ENCODE measurements around the gene LSM7.

LSM7 gene

GRCh38 chr19:2328401-2329148 lies at the start of gene LSM7, which contains the start of gene SPPL2B:
LSM7 (minus strand) TSS chr19:2328586; CDS start chr19:2328566, 20 bp downstream.
SPPL2B (plus strand) TSS chr19:2328684; CDS start chr19:2328710, 26 bp downstream.
- peak within 1 kb of the TSS; percentile 98 for H3K27ac Mint-ChIP-seq
- H3K9me3 Mint-ChIP-seq, result no peaks in the 10 kb centered on the region
- H3K4me1 Mint-ChIP-seq, result peaks cover 55% of the 10 kb centered on the region
- H3K36me3 Mint-ChIP-seq, result peaks cover 10% of the 10 kb centered on the region
- peak within 1 kb of the TSS; percentile 96 for H3K4me3 Mint-ChIP-seq
- H3K27me3 Mint-ChIP-seq, result no peaks in the 10 kb centered on the region

DNA sequence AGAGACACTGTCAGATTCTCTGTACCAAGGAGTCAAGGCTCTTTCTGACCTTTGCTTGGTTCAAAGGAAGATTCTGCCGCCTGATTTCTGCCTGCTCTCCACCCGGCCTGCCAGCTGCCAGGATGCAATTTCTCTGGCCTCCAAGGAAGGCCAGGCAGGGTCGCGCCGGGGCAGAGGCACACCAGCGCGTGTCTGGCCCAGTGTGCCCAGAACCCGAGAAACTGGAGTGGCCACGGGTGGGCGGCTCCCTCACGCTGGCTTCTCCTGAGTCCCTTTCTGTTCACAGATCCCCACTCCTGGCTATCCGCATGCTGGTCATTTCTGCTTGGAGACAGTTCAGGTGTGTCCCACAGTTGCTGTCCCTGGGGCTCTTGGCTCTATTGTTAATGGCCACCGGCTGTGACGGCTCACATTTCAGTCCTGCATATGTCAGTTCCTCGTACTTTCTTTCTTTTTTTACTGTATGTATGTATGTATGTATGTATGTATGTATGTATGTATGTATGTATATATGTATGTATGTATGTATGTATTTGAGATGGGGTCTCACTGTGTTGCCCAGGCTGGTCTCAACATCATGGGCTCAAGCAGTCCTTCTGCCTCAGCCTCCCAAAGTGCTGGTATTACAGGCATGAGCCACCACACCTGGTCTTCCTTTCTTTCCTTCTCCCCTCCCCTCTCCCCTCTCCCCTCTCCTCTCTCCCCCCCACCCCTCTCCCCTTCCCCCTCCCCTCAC lies 48.6 kb upstream of the LSM7 start:
- peaks cover 4% of the 10 kb centered on the region for H3K36me3 Mint-ChIP-seq
- no peak overlapping the region for H3K4me3 Mint-ChIP-seq
- H3K4me1 Mint-ChIP-seq, result no peaks in the 10 kb centered on the region
- H3K27me3 Mint-ChIP-seq, result no peaks in the 10 kb centered on the region
- no peak overlapping the region for H3K27ac Mint-ChIP-seq
- H3K9me3 Mint-ChIP-seq, result no peaks in the 10 kb centered on the region

DNA sequence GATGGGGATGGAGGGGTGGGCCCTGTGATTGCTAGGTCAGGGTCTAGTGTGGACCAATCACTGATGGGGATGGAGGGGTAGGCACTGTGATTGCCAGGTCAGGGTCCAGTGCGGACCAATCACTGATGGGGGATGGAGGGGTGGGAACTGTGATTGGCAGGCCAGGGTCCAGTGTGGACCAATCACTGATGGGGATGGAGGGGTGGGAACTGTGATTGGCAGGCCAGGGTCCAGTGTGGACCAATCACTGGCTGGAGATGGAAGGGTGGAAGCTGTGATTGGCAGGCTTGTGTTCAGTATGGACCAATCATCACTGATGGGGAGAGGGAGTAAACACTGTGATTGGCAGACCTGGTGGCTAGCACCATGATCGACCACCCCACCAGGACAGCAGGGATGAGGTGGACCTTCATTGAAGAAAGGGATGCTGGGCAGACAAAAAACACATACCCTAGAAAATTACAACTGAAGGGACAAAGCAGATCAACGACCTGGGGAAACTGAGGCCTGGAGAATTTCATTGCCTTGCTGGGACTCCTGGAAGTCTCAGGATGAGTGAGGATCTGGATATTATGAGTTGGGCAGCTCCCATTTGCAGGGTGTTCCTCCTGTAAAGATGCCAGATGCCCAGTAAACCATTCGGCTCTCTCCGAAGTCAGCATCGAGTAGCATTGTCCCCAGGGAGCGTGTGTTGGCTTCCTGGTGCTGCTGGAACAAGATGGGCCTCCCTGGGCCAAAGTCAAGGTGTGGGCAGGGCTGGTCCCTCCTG lies 47.2 kb upstream of the LSM7 start:
- H3K4me1 Mint-ChIP-seq, result no peaks in the 10 kb centered on the region
- peaks cover 4% of the 10 kb centered on the region for H3K36me3 Mint-ChIP-seq
- H3K9me3 Mint-ChIP-seq, result no peaks in the 10 kb centered on the region
- no peak overlapping the region for H3K4me3 Mint-ChIP-seq
- peak overlapping the region; percentile 55 for H3K27ac Mint-ChIP-seq
- H3K27me3 Mint-ChIP-seq, result no peaks in the 10 kb centered on the region

DNA sequence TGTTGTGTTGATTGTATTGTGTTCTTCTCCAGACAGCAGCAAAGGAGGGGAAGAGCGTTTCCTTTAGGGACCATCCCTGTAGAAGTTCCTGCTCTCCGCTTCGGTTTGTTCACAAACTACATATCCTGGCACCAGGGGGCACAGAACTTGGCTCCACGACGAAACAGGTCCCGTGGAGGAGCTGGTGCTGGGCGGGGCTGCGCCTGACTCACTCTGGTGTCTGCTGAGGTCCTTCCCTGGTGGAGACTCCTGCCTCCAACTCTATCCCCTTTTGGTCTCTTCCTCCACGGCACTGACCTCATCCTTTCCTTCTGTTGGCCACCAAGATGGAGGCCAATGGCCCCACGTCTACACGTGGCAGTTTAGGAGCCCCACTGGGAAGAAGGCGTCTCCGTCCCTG lies 46.4 kb upstream of the LSM7 start:
- H3K4me3 Mint-ChIP-seq, result no peak overlapping the region
- no peaks in the 10 kb centered on the region for H3K9me3 Mint-ChIP-seq
- no peaks in the 10 kb centered on the region for H3K27me3 Mint-ChIP-seq
- H3K27ac Mint-ChIP-seq, result no peak overlapping the region
- no peaks in the 10 kb centered on the region for H3K4me1 Mint-ChIP-seq
- peaks cover 4% of the 10 kb centered on the region for H3K36me3 Mint-ChIP-seq

GRCh38 chr19:2372076-2372612 lies 43.8 kb upstream of the LSM7 start:
- Mint-ChIP-seq H3K4me1 (no peaks in the 10 kb centered on the region), H3K27ac (no peak overlapping the region), H3K4me3 (no peak overlapping the region), H3K36me3 (no peaks in the 10 kb centered on the region), H3K27me3 (no peaks in the 10 kb centered on the region), H3K9me3 (no peaks in the 10 kb centered on the region)

DNA sequence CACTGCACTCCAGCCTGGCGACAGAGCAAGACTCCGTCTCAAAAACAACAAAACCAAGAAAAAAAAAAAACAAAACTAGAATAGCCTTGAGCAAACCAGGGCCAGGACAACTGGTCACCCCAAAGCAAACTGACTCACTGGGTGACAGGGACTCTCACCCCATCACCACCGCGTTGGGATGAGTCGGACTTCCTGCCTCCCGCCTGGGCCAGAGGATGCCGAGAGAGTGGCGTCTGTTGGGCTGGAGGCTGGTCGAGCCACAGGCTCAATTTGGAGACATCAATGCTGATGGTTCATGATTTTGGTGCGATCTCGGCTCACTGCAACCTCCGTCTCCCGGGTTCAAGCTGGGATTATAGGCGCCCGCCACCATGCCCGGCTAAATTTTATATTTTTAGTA lies 43.3 kb upstream of the LSM7 start:
- no peaks in the 10 kb centered on the region for H3K36me3 Mint-ChIP-seq
- H3K9me3 Mint-ChIP-seq, result no peaks in the 10 kb centered on the region
- no peaks in the 10 kb centered on the region for H3K27me3 Mint-ChIP-seq
- no peak overlapping the region for H3K4me3 Mint-ChIP-seq
- no peak overlapping the region for H3K27ac Mint-ChIP-seq
- H3K4me1 Mint-ChIP-seq, result no peaks in the 10 kb centered on the region

- H3K4me1 Mint-ChIP-seq, result peaks cover 4% of the 10 kb centered on the region
- H3K4me3 Mint-ChIP-seq, result no peak overlapping the region
- peaks cover 9% of the 10 kb centered on the region for H3K27me3 Mint-ChIP-seq
- no peaks in the 10 kb centered on the region for H3K36me3 Mint-ChIP-seq
- H3K27ac Mint-ChIP-seq, result no peak overlapping the region
- H3K9me3 Mint-ChIP-seq, result no peaks in the 10 kb centered on the region
Observed at GRCh38 chr19:2365201-2365970, 37.0 kb upstream of the LSM7 start.

- Mint-ChIP-seq H3K27me3 (peaks cover 9% of the 10 kb centered on the region), H3K4me3 (no peak overlapping the region), H3K36me3 (no peaks in the 10 kb centered on the region), H3K27ac (no peak overlapping the region), H3K9me3 (no peaks in the 10 kb centered on the region), H3K4me1 (peaks cover 5% of the 10 kb centered on the region)
Observed at GRCh38 chr19:2363419-2363818, 35.0 kb upstream of the LSM7 start.

- Mint-ChIP-seq H3K9me3 (no peaks in the 10 kb centered on the region), H3K36me3 (no peaks in the 10 kb centered on the region), H3K4me1 (peaks cover 5% of the 10 kb centered on the region), H3K27ac (no peak overlapping the region), H3K4me3 (no peak overlapping the region), H3K27me3 (peaks cover 9% of the 10 kb centered on the region)
Observed at GRCh38 chr19:2362970-2363300, 34.5 kb upstream of the LSM7 start.

DNA sequence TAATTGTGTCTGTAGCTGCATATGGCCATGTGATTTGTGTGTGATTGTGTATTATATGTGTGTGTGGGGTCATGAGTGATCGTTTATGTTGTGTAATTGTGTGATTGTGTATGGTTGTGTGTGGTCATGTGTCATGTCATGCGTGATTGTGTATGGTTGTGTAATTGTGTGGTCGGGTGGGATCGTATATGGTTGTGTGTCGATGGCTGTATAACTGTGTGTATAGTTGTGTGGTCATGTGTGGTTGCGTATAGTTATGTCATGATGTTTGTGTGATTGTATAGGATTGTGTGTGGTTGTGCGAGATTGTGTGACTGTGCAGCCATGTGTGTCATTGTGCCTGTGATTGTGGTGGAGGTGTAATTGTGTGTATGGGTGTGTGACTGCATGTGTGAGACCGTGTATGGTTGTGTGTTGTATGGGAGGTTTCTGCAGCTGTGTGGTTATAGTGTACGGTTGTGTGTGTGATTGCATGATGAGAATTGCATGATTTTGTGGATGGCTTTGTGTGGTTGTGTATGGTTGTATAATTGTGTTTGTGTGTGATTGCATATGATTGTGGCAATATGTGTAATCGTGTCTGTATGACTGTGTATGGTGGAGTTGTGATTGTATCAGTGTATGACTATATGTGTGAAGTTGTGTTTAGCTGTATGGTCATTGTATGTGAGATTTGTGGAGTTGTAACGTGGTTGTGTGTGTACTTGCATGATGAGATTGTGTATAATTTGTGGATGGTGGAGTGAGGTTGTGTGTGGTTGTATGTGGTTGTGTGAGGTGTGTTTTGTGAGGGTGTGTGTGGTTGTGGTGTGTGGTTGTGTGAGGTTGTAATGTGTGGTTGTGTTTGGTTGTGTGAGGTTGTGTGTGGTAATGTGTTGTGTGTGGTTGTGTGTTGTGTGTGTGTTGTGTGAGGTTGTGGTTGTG lies 33.9 kb upstream of the LSM7 start:
- peaks cover 9% of the 10 kb centered on the region for H3K27me3 Mint-ChIP-seq

DNA sequence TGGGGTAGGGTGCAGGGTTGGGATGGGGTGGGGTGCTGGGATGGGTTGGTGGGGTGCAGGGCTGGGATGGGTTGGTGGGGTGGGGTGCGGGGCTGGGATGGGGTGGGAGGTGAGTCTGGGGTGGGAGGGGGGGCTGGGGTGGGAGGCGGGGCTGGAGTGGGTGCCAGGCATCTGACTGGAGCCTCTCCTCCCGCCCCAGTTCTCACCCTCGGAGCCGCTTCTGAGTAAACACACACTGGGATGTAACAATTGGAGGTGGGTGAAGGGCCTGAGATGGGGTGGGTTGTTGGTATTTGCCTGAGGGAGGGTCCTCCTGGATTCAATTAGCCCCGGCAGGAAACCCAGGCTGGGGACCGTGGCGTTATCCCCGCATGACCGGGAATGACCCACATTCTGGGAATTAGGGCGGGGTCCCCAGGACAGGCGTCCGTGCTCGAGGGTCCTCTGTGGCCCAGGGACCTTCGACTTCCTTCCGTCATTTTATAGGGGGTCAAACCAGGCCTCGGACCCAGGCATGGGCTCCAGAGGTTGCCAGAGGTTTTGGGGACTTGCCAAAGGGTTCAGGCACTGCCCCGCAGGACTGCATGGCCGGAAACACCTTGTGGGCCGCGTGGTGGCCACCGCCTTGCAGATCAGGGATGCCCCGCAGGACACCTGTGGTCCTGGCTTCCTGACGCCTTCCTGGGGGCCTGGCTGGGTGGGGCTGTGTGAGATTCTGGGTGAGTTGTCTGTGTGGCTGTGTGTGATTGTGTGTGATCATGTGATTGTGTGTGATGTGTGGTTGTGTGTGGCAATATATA lies 33.1 kb upstream of the LSM7 start:
- Mint-ChIP-seq H3K4me1 (peaks cover 5% of the 10 kb centered on the region), H3K9me3 (no peaks in the 10 kb centered on the region), H3K36me3 (no peaks in the 10 kb centered on the region), H3K27ac (no peak overlapping the region), H3K4me3 (no peak overlapping the region), H3K27me3 (peaks cover 9% of the 10 kb centered on the region)

More for the DNA sequence above, 33.9 kb upstream of the LSM7 start:
- Mint-ChIP-seq H3K27ac (no peak overlapping the region), H3K36me3 (no peaks in the 10 kb centered on the region), H3K4me1 (peaks cover 5% of the 10 kb centered on the region), H3K9me3 (no peaks in the 10 kb centered on the region), H3K4me3 (no peak overlapping the region)

GRCh38 chr19:2360833-2361232 lies 32.4 kb upstream of the LSM7 start:
- Mint-ChIP-seq H3K36me3 (no peaks in the 10 kb centered on the region), H3K27ac (no peak overlapping the region), H3K9me3 (no peaks in the 10 kb centered on the region), H3K4me3 (no peak overlapping the region), H3K27me3 (peaks cover 9% of the 10 kb centered on the region), H3K4me1 (peaks cover 5% of the 10 kb centered on the region)

GRCh38 chr19:2359992-2360685 lies 31.8 kb upstream of the LSM7 start, which contains the start of gene TMPRSS9:
TMPRSS9 (plus strand) TSS chr19:2360265; CDS start chr19:2389786, 29,521 bp downstream.
- no peak within 1 kb of the TSS for H3K4me3 Mint-ChIP-seq
- H3K27me3 Mint-ChIP-seq, result peaks cover 8% of the 10 kb centered on the region
- no peak within 1 kb of the TSS for H3K27ac Mint-ChIP-seq
- no peaks in the 10 kb centered on the region for H3K36me3 Mint-ChIP-seq
- peaks cover 5% of the 10 kb centered on the region for H3K4me1 Mint-ChIP-seq
- H3K9me3 Mint-ChIP-seq, result no peaks in the 10 kb centered on the region

Measured in activated naive CD4-positive, alpha-beta T cell treated with anti-CD3 and anti-CD28 coated beads, Interleukin-2, amount 50 U/mL, for 24 hours (primary cell).